HEK293 (cell line): ENCODE results near the gene DHRS13.
A peak's percentile ranks its signal among the peaks of the same experiment; 100 is the strongest.
"Not testable (repeated sequence)": the region's sequence is repeated elsewhere in the genome, so short reads cannot be mapped to it uniquely, and the experiment has no call there.

Source experiments
- CTCF ChIP-seq: fragments of 450-650 bp; formaldehyde crosslinking; IDR thresholded peaks from 2 replicates; pipeline ENCODE4 v1.5.1; 2016; ENCODE audit warnings: missing biosample characterization, missing genetic modification characterization
- PATZ1 ChIP-seq: fragments of 450-650 bp; formaldehyde crosslinking; IDR thresholded peaks from 2 replicates; pipeline ENCODE4 v1.5.1; 2016; ENCODE audit warnings: missing biosample characterization, missing genetic modification characterization
- PRDM1 ChIP-seq: fragments of 450-650 bp; formaldehyde crosslinking; IDR thresholded peaks from 2 replicates; pipeline ENCODE4; 2016; ENCODE audit warnings: missing biosample characterization, missing genetic modification characterization
- SP2 ChIP-seq: fragments of 450-650 bp; formaldehyde crosslinking; IDR thresholded peaks from 2 replicates; pipeline ENCODE4 v1.5.1; 2016; ENCODE audit warnings: missing biosample characterization, missing genetic modification characterization
- ZFP3 ChIP-seq: fragments of 450-650 bp; formaldehyde crosslinking; IDR thresholded peaks from 2 replicates; pipeline ENCODE4 v1.5.1; 2016; ENCODE audit warnings: low read depth, missing biosample characterization, missing genetic modification characterization
- ZFP41 ChIP-seq: fragments of 450-650 bp; formaldehyde crosslinking; IDR thresholded peaks from 2 replicates; pipeline ENCODE4 v1.5.1; 2016; ENCODE audit warnings: missing biosample characterization, missing genetic modification characterization, borderline replicate concordance
- ZNF174 ChIP-seq: fragments of 450-650 bp; formaldehyde crosslinking; IDR thresholded peaks from 2 replicates; pipeline ENCODE4 v1.5.0; 2017; ENCODE audit warnings: missing biosample characterization, mild to moderate bottlenecking, missing genetic modification characterization
- ZNF362 ChIP-seq: fragments of 450-650 bp; formaldehyde crosslinking; IDR thresholded peaks from 2 replicates; pipeline ENCODE4 v1.5.1; 2016; ENCODE audit warnings: missing biosample characterization, missing genetic modification characterization
- ZNF626 ChIP-seq: fragments of 450-650 bp; sonication (Bioruptor Pico); formaldehyde crosslinking; IDR thresholded peaks from 2 replicates; pipeline ENCODE4 v1.5.1; 2018; ENCODE audit warnings: missing biosample characterization, missing genetic modification characterization, inconsistent platforms

GRCh38 chr17:28903546-28903841 lies 615 bp upstream of the DHRS13 start:
- not testable (repeated sequence) for TF ChIP-seq CTCF (tag by site-specific recombination); ZNF174; ZNF626 (tag by site-specific recombination); ZFP3 (tag by site-specific recombination); ZFP41 (tag by site-specific recombination); PATZ1 (tag by site-specific recombination); SP2 (tag by site-specific recombination); ZNF362
- TF ChIP-seq PRDM1 (tag by site-specific recombination): peak; percentile 61
